ENCODE measurements around the gene GCLC.

The GCLC gene

GRCh38 chr6:53458105-53458866 lies 86.6 kb downstream of the GCLC start:
- FAIRE-seq, result no peak
- no peak for DNase-seq (ENCODE audit: low spot score)

GRCh38 chr6:53456809-53457208 lies 88.1 kb downstream of the GCLC start:
- FAIRE-seq, result no peak
- DNase-seq (ENCODE audit: low spot score), result no peak

GRCh38 chr6:53455678-53456077 lies 89.2 kb downstream of the GCLC start:
- no peak for FAIRE-seq

GRCh38 chr6:53451165-53451564 lies 93.7 kb downstream of the GCLC start:
- FAIRE-seq, result no peak
- no peak for DNase-seq (ENCODE audit: low spot score)

More at GRCh38 chr6:53455678-53456077, 89.2 kb downstream of the GCLC start:
- no peak for DNase-seq (ENCODE audit: low spot score)

GRCh38 chr6:53447865-53448264 lies 97.0 kb downstream of the GCLC start:
- FAIRE-seq (no peak), DNase-seq (ENCODE audit: low spot score) (no peak)
